ENCODE measurements around the gene CBX4.

DNA sequence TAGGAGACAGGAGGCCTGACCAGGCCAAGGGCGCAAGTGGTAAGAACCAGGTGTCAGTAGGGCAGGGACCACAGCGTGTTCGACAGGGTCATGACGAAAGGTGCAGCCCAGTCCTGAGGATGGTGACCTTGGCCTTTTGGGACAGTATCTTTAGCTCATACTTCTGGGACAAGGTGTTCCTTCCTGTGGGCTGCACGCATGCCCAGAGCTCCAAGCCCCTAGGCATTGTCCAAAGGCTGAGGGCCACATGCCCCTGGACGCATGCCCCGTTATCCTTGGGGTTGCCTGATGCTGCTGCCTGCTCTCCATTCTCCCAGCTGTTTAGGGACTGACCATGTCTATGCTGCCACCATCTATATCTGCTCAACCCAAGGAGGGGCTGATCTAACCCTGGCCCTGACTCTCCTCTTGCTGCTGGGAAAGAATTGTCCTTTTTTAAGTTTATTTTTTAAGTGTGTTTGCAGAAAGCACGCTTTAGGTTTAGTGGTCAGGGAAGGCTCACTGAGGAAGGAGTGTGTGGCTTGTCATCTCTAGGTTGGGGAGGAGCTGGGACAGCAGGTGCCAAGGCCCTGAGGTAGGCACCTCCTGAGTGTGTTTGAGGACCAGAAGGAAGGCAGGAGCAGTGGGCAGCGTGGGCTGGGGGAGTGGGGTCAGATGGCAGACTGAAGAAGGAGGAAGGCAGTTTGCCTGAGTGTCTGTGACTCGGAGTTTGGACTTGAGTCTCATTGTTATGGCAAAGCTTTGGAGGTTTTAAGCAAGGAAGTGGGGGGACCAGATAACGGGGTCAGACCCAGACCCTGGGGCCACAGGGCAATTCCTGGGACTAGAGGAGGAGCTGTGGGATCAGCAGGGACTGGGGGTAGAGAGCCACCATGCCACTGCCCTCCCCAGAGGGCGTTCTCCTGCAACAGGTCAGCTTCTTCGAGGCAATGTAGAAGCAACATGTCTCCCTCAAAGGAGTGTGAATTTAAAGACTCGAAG lies 15.1 kb upstream of the CBX4 start:
- TF ChIP-seq, protein P1, sequence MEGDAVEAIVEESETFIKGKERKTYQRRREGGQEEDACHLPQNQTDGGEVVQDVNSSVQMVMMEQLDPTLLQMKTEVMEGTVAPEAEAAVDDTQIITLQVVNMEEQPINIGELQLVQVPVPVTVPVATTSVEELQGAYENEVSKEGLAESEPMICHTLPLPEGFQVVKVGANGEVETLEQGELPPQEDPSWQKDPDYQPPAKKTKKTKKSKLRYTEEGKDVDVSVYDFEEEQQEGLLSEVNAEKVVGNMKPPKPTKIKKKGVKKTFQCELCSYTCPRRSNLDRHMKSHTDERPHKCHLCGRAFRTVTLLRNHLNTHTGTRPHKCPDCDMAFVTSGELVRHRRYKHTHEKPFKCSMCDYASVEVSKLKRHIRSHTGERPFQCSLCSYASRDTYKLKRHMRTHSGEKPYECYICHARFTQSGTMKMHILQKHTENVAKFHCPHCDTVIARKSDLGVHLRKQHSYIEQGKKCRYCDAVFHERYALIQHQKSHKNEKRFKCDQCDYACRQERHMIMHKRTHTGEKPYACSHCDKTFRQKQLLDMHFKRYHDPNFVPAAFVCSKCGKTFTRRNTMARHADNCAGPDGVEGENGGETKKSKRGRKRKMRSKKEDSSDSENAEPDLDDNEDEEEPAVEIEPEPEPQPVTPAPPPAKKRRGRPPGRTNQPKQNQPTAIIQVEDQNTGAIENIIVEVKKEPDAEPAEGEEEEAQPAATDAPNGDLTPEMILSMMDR (IDR thresholded peaks at IDR 0.05): no peak
- TF ChIP-seq EZH2 (IDR thresholded peaks at IDR 0.05) (no peak), EZH2phosphoT487 (IDR thresholded peaks at IDR 0.05) (no peak)
